SK-N-SH treated with all-trans-retinoic acid at 6 μM for 48 hours (cell line): Measurements from ENCODE around the gene ASB2.

ENCODE experiments used
- ATAC-seq: fragments of 200-7000 bp; cut with Tn5 transposase; 3 replicates; pipeline ENCODE4 v1.9.1; 2020; ENCODE audit warnings: mild to moderate bottlenecking, moderate library complexity
- ARNTL ChIP-seq: fragments of 450-650 bp; formaldehyde crosslinking; IDR thresholded peaks from 2 replicates; pipeline ENCODE4 v1.5.0; 2020; ENCODE audit warnings: low read depth, mild to moderate bottlenecking, moderate library complexity, borderline replicate concordance
- BACH2 ChIP-seq: fragments of 250-450 bp; sonication (Bioruptor Pico); IDR thresholded peaks from 2 replicates; pipeline ENCODE4 v1.9.0; 2021; ENCODE audit warnings: mild to moderate bottlenecking, borderline replicate concordance
- CREB5 ChIP-seq: fragments of 250-450 bp; sonication (Bioruptor Pico); IDR thresholded peaks from 2 replicates; pipeline ENCODE4 v1.5.1; 2020; ENCODE audit warnings: low read depth, mild to moderate bottlenecking, moderate library complexity
- CSDC2 ChIP-seq: fragments of 250-450 bp; sonication (Bioruptor Pico); IDR thresholded peaks from 2 replicates; pipeline ENCODE4 v1.5.0; 2020; ENCODE audit warnings: mild to moderate bottlenecking, moderate library complexity
- ESRRG ChIP-seq: fragments of 250-450 bp; sonication (Bioruptor Pico); IDR thresholded peaks from 2 replicates; pipeline ENCODE4 v1.6.1; 2021; ENCODE audit warnings: mild to moderate bottlenecking
- ISL1 ChIP-seq: fragments of 250-450 bp; sonication (Bioruptor Pico); IDR thresholded peaks from 2 replicates; pipeline ENCODE4 v2.1.2; 2022; ENCODE audit warnings: mild to moderate bottlenecking, moderate library complexity
- PATZ1 ChIP-seq: fragments of 250-450 bp; sonication (Bioruptor Pico); IDR thresholded peaks from 2 replicates; pipeline ENCODE4 v1.8.0; 2020; ENCODE audit warnings: mild to moderate bottlenecking, moderate library complexity, borderline replicate concordance
- POU6F1 ChIP-seq: fragments of 250-450 bp; sonication (Bioruptor Pico); IDR thresholded peaks from 2 replicates; pipeline ENCODE4 v1.8.0; 2021; ENCODE audit warnings: low read depth, mild to moderate bottlenecking, moderate library complexity, borderline replicate concordance
- PPARA ChIP-seq: fragments of 250-450 bp; sonication (Bioruptor Pico); IDR thresholded peaks from 2 replicates; pipeline ENCODE4 v1.5.0; 2020; ENCODE audit warnings: mild to moderate bottlenecking, borderline replicate concordance
- SNAI2 ChIP-seq: fragments of 250-450 bp; sonication (Bioruptor Pico); IDR thresholded peaks from 2 replicates; pipeline ENCODE4 v1.5.0; 2020; ENCODE audit warnings: mild to moderate bottlenecking, moderate library complexity
- TCF4 ChIP-seq: fragments of 250-450 bp; sonication (Bioruptor Pico); IDR thresholded peaks from 2 replicates; pipeline ENCODE4 v1.8.0; 2021; ENCODE audit warnings: mild to moderate bottlenecking, moderate library complexity, borderline replicate concordance
- TOX ChIP-seq: fragments of 250-450 bp; sonication (Bioruptor Pico); IDR thresholded peaks from 2 replicates; pipeline ENCODE4 v1.8.0; 2021; ENCODE audit warnings: mild to moderate bottlenecking, moderate library complexity, borderline replicate concordance
- TSHZ2 ChIP-seq: fragments of 250-450 bp; sonication (Bioruptor Pico); IDR thresholded peaks from 2 replicates; pipeline ENCODE4 v1.5.0; 2020; ENCODE audit warnings: mild to moderate bottlenecking, moderate library complexity
- ZC3H10 ChIP-seq: fragments of 250-450 bp; sonication (Bioruptor Pico); IDR thresholded peaks from 2 replicates; pipeline ENCODE4 v1.5.1; 2021; ENCODE audit warnings: mild to moderate bottlenecking, moderate library complexity
- ZFP30 ChIP-seq: fragments of 450-650 bp; formaldehyde crosslinking; IDR thresholded peaks from 2 replicates; pipeline ENCODE4 v1.5.0; 2022; ENCODE audit warnings: mild to moderate bottlenecking, moderate library complexity
- ZNF565 ChIP-seq: fragments of 450-650 bp; formaldehyde crosslinking; conservative IDR thresholded peaks from 2 replicates; pipeline ENCODE4 v1.5.0; 2020; ENCODE audit warnings: low read depth, mild to moderate bottlenecking, moderate library complexity
- ZNF70 ChIP-seq: fragments of 450-650 bp; formaldehyde crosslinking; IDR thresholded peaks from 2 replicates; pipeline ENCODE4 v1.5.0; 2020; ENCODE audit warnings: mild to moderate bottlenecking, moderate library complexity
- ZNF8 ChIP-seq: fragments of 450-650 bp; formaldehyde crosslinking; IDR thresholded peaks from 2 replicates; pipeline ENCODE4 v1.5.0; 2020; ENCODE audit warnings: mild to moderate bottlenecking, moderate library complexity
- TF ChIP-seq, protein P1 (sequence below): fragments of 250-450 bp; sonication (Bioruptor Pico); IDR thresholded peaks from 2 replicates; pipeline ENCODE4 v1.5.1; 2021; ENCODE audit warnings: mild to moderate bottlenecking, moderate library complexity

Gene ASB2

DNA sequence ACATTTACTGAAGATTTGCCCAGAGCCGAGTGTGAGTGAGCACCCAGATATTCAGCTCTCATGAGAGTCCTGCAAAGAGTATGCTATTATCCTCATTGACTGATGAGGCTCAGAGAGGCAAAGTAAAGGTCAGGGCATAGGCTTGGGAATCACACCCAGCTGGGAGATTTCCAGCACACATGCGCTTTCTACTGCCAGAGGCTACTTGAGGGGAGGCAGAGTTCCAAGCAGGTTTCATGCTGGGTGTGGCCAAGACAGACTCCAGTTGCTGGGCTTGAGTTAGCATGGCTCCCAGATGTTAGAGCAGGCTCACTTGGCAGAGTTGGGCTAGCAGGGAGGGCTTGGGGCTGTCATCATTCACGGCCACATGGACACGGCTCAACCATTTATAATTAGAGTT is 63.6 kb downstream of the ASB2 start (continued):
- TF ChIP-seq CREB5 (CRISPR knock-in tag) (no peak), BACH2 (CRISPR knock-in tag) (no peak)
- TF ChIP-seq, all 23 proteins: peak for 0

DNA sequence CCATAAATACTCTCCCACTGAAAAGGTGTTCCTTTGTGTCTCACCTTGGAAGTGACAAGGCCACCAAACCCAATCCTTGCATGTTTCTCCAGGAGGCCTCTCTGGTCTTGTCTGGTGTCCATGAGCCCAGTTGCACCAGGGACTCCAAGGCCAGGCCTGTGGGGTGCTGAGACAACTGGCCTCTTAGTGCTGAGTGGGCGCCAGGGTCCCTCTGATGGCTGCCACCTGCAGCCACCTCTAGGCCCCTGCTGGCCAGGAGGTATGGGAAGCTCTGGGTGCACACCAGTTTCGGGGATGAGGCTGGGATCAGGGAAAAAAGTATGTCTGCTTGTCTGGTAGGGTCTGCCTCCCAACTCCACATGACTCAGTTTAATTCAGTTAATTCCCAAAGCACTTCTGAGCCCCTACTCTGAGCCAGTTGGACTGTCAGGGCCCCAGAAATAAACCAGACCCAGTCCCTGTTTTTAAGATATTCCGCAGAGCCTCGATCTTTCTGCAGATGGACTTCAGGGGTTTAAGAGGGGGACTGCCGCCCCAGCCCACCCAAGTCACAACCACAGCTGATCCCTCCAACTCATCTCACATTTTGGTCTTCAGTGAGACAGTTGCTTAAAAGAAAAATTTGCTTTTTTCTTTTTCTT is 64.3 kb downstream of the ASB2 start:
- TF ChIP-seq ISL1 (CRISPR knock-in tag), result no peak
- no peak for TF ChIP-seq PATZ1 (CRISPR knock-in tag)
- no peak for TF ChIP-seq TSHZ2 (CRISPR knock-in tag)
- TF ChIP-seq, protein P1, sequence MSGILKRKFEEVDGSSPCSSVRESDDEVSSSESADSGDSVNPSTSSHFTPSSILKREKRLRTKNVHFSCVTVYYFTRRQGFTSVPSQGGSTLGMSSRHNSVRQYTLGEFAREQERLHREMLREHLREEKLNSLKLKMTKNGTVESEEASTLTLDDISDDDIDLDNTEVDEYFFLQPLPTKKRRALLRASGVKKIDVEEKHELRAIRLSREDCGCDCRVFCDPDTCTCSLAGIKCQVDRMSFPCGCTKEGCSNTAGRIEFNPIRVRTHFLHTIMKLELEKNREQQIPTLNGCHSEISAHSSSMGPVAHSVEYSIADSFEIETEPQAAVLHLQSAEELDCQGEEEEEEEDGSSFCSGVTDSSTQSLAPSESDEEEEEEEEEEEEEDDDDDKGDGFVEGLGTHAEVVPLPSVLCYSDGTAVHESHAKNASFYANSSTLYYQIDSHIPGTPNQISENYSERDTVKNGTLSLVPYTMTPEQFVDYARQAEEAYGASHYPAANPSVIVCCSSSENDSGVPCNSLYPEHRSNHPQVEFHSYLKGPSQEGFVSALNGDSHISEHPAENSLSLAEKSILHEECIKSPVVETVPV, result no peak
- TF ChIP-seq ZNF8 (CRISPR knock-in tag), result no peak
- no peak for TF ChIP-seq BACH2 (CRISPR knock-in tag)
- TF ChIP-seq ZNF70 (CRISPR knock-in tag), result no peak
- no peak for TF ChIP-seq ARNTL (CRISPR knock-in tag)
- no peak for TF ChIP-seq ESRRG (CRISPR knock-in tag)
- no peak for TF ChIP-seq CSDC2 (CRISPR knock-in tag)
- TF ChIP-seq PPARA (CRISPR knock-in tag), result no peak
- no peak for TF ChIP-seq POU6F1 (CRISPR knock-in tag)
- no peak for TF ChIP-seq ZC3H10
- no peak for TF ChIP-seq ZNF565 (CRISPR knock-in tag)
- no peak for TF ChIP-seq CREB5 (CRISPR knock-in tag)
- no peak for TF ChIP-seq TCF4 (CRISPR knock-in tag)
- TF ChIP-seq TOX (CRISPR knock-in tag), result no peak
- no peak for TF ChIP-seq SNAI2 (CRISPR knock-in tag)
- TF ChIP-seq ZFP30 (CRISPR knock-in tag), result no peak
- TF ChIP-seq, all 23 proteins: peak for 0
- ATAC-seq, result no peak
